ENCODE data around the gene UNC119. TPM values are rescaled to one million over a fixed set of nuclear protein-coding genes. Genes with fewer than 3 reads are reported as not detected.

The UNC119 gene
- total RNA-seq (2022; extraction: Qiagen RNA extraction), result 24.2 to 31.7 TPM (median 27.6 TPM) in 5 replicates

DNA sequence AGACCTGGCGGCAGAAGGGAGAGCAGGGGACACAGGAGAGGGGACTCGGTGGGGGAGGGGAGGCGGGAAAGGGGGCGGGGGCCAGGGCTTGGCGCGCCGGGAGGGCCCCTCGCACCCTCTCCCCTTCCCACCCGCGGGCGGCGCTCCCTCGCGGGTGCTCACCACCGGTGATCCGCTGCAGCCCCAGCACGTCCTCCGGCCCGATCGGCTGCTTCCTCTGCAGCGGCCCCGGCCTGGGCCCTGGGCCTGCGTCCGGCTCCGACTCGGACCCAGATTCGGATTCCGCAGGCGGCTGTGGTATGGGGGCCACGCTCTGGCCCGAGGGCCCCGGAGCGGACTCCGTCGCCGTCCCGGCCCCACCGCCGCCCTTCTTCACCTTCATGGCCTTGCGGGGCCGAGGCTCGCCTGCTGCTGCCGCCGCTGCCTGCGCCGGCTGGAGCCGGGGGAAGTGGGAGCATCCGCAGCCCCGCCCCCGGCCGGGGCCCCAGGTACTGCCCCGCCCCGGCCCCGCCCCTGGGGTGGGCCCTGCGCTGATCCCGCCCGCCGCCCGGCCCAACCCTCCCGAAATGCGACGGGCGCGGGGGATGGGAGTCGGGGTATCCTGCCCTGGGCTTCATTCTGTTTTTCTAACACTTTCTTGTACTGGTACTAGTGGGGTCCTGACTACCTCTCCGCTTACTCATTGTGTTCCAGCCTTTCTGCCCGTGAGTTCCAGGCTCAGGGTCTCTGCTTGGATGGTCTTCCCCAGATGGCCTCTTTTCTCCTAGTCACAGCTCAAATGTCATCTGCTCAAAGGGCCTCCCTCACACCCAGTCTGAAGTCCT lies at the start of gene UNC119:
Gene UNC119, minus strand, starts transcription at position 449 of the 824 bp plus-strand sequence. Its CDS starts 67 bp downstream, at position 382.

DNA sequence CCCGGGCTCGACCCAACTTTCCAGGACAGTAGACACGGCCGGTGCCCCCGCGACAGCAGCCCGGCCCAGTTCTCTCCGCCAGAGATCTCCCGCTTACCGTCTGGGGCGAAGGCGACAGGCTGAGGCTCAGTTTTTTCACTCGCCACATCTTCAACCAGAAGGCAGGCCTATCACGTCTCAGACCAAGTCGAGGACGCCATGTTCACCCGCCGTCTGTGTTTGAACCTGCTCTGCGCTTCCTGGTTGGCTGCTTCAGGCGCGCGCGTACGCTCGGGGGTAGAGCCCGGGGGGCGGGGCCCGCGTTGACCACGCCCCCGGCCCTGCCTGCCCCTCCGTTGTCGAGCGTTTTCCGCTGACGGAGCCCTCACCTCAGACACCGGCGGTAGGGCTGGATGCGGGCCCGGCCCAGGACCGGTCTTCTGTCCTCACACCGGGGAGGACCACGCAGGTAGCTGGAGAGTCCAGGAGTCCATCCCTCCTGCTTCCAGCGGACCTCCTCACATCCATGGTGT lies 46.4 kb upstream of the UNC119 start, which contains the start of gene SPAG5:
Gene SPAG5, minus strand, starts transcription at position 227 of the 512 bp plus-strand sequence. Its CDS starts 79 bp downstream, at position 148.

GRCh38 chr17:28576758-28577465 lies 24.5 kb upstream of the UNC119 start, which contains the start of gene ALDOC:
Gene ALDOC (minus strand): TSS chr17:28576895. CDS start chr17:28575532, 1,363 bp downstream.

DNA sequence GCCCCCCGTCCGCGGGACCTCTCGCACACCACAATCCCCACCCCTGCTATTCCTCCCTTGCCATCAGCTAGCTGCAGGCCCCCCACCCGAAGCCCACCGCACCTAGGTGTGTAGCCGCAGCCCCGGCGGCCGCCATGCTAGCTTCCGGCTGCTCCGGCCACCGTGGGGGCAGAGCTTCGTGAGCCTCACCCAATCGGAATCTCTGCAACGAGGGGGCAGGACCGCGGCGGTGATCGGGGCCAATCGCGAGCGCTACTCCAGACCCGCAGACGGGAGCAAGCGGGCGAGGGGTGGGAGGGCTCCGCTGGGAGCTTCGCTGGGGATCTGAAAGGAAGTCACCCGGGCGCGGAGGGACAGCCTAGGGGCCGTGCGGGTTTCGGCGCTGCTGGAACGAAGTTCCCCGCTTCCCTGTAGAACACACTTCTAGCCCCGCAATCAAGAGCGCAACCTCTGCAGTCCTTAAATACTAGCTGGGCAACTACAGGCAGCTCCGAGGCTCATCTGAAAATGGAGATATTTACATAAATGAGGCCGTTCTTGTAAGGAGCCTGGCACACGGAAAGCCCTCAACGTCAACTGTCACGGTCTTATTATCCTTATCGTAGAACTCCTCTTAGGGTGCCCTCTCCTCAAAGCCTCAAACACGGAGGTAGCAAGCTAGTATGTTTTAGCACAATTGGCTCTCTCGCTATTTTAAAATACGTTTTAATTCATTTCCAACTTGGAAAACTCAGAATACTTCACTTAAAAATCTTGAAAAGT lies 19.1 kb upstream of the UNC119 start, which contains the start of gene PIGS:
Gene PIGS, minus strand, starts transcription at position 164 of the 762 bp plus-strand sequence. Its CDS starts 28 bp downstream, at position 136.

GRCh38 chr17:28505986-28506665 lies 46.3 kb downstream of the UNC119 start, which contains the start of gene FOXN1:
Gene FOXN1 (plus strand): TSS chr17:28506348. CDS start chr17:28523970, 17,622 bp downstream.

Other genes starting within 250 kb of the UNC119 start
- 39.9 to 51.0 TPM (median 44.5 TPM) in 5 replicates for gene TMEM97, start 233.4 kb downstream of the UNC119 start, total RNA-seq (2022; extraction: Qiagen RNA extraction)
- gene IFT20, start 217.2 kb downstream of the UNC119 start, total RNA-seq (2022; extraction: Qiagen RNA extraction), result 45.9 to 57.9 TPM (median 53.5 TPM) in 5 replicates
- 42.9 to 52.7 TPM (median 46.9 TPM) in 5 replicates for gene TNFAIP1, start 216.9 kb downstream of the UNC119 start, total RNA-seq (2022; extraction: Qiagen RNA extraction)
- gene POLDIP2, start 195.1 kb downstream of the UNC119 start, total RNA-seq (2022; extraction: Qiagen RNA extraction), result 153 to 165 TPM (median 160 TPM) in 5 replicates
- not detected in 5 replicates for gene SEBOX, start 187.4 kb downstream of the UNC119 start, total RNA-seq (2022; extraction: Qiagen RNA extraction)
- 17.1 to 25.8 TPM (median 20.1 TPM) in 5 replicates for gene VTN, start 182.3 kb downstream of the UNC119 start, total RNA-seq (2022; extraction: Qiagen RNA extraction)
- gene SARM1, start 180.9 kb downstream of the UNC119 start, total RNA-seq (2022; extraction: Qiagen RNA extraction), result 5.1 to 6.4 TPM (median 5.6 TPM) in 5 replicates
- gene SLC46A1, start 146.4 kb downstream of the UNC119 start, total RNA-seq (2022; extraction: Qiagen RNA extraction), result 16.7 to 20.9 TPM (median 19.8 TPM) in 5 replicates
- gene SLC13A2, start 79.0 kb downstream of the UNC119 start, total RNA-seq (2022; extraction: Qiagen RNA extraction), result 0.08 to 0.18 TPM (median 0.12 TPM) in 5 replicates
- 0.02 to 0.05 TPM in 2 of 5 replicates, not detected in the others for gene FOXN1, start 46.3 kb downstream of the UNC119 start, total RNA-seq (2022; extraction: Qiagen RNA extraction)
- 54.6 to 64.5 TPM (median 63.2 TPM) in 5 replicates for gene PIGS, start 18.9 kb upstream of the UNC119 start, total RNA-seq (2022; extraction: Qiagen RNA extraction)
- gene ALDOC, start 24.3 kb upstream of the UNC119 start, total RNA-seq (2022; extraction: Qiagen RNA extraction), result 1.3 to 2.7 TPM (median 2.1 TPM) in 5 replicates
- gene SPAG5, start 46.4 kb upstream of the UNC119 start, total RNA-seq (2022; extraction: Qiagen RNA extraction), result 67.0 to 80.7 TPM (median 73.4 TPM) in 5 replicates
- gene RSKR, start 61.6 kb upstream of the UNC119 start, total RNA-seq (2022; extraction: Qiagen RNA extraction), result 3.1 to 5.5 TPM (median 3.9 TPM) in 5 replicates
- 47.0 to 74.1 TPM (median 53.2 TPM) in 5 replicates for gene BLTP2, start 92.5 kb upstream of the UNC119 start, total RNA-seq (2022; extraction: Qiagen RNA extraction)
- gene SDF2, start 109.3 kb upstream of the UNC119 start, total RNA-seq (2022; extraction: Qiagen RNA extraction), result 80.3 to 86.5 TPM (median 81.6 TPM) in 5 replicates
- gene SUPT6H, start 109.6 kb upstream of the UNC119 start, total RNA-seq (2022; extraction: Qiagen RNA extraction), result 68.7 to 82.6 TPM (median 69.4 TPM) in 5 replicates
- gene PROCA1, start 159.3 kb upstream of the UNC119 start, total RNA-seq (2022; extraction: Qiagen RNA extraction), result 0.93 to 1.2 TPM (median 1.2 TPM) in 5 replicates
- 210 to 239 TPM (median 227 TPM) in 5 replicates for gene RAB34, start 165.2 kb upstream of the UNC119 start, total RNA-seq (2022; extraction: Qiagen RNA extraction)
- gene RPL23A, start 167.4 kb upstream of the UNC119 start, total RNA-seq (2022; extraction: Qiagen RNA extraction), result 1,477 to 2,445 TPM (median 2,273 TPM) in 5 replicates
- 29.1 to 47.2 TPM (median 43.1 TPM) in 5 replicates for gene TLCD1, start 173.6 kb upstream of the UNC119 start, total RNA-seq (2022; extraction: Qiagen RNA extraction)
- gene NEK8, start 176.2 kb upstream of the UNC119 start, total RNA-seq (2022; extraction: Qiagen RNA extraction), result 3.6 to 4.7 TPM (median 4.2 TPM) in 5 replicates
- 61.0 to 85.9 TPM (median 81.0 TPM) in 5 replicates for gene TRAF4, start 191.4 kb upstream of the UNC119 start, total RNA-seq (2022; extraction: Qiagen RNA extraction)